Measurements from ENCODE around the gene RAPGEF4. TPM values are rescaled to one million over a fixed set of nuclear protein-coding genes. Genes with fewer than 3 reads are reported as not detected.

RAPGEF4 gene
- total RNA-seq, 1 donor from 2014 or later, result 1.7 TPM

GRCh38 chr2:173028141-173028540 lies 292.5 kb downstream of the RAPGEF4 start:
- H3K9me3 Mint-ChIP-seq, result no peaks in the 10 kb centered on the region
- H3K36me3 Mint-ChIP-seq (ENCODE audit: low read depth), result no peaks in the 10 kb centered on the region
- no peaks in the 10 kb centered on the region for H3K27me3 Mint-ChIP-seq (ENCODE audit: low read depth)
- H3K4me1 Mint-ChIP-seq, result peaks cover 6% of the 10 kb centered on the region
- DNase-seq (ENCODE audit: low read depth, low spot score), result no peak
- H3K4me3 Mint-ChIP-seq, result no peak overlapping the region
- no peak for TF ChIP-seq CTCF (conservative IDR thresholded peaks at IDR 0.05)
- no peak overlapping the region for H3K27ac Mint-ChIP-seq (ENCODE audit: unreplicated experiment)

GRCh38 chr2:173028671-173029070 lies 293.0 kb downstream of the RAPGEF4 start:
- H3K36me3 Mint-ChIP-seq (ENCODE audit: low read depth), result no peaks in the 10 kb centered on the region
- H3K4me3 Mint-ChIP-seq, result no peak overlapping the region
- no peak overlapping the region for H3K27ac Mint-ChIP-seq (ENCODE audit: unreplicated experiment)
- TF ChIP-seq CTCF (conservative IDR thresholded peaks at IDR 0.05), result no peak
- H3K27me3 Mint-ChIP-seq (ENCODE audit: low read depth), result no peaks in the 10 kb centered on the region
- DNase-seq (ENCODE audit: low read depth, low spot score), result no peak
- peaks cover 6% of the 10 kb centered on the region for H3K4me1 Mint-ChIP-seq
- H3K9me3 Mint-ChIP-seq, result no peaks in the 10 kb centered on the region

DNA sequence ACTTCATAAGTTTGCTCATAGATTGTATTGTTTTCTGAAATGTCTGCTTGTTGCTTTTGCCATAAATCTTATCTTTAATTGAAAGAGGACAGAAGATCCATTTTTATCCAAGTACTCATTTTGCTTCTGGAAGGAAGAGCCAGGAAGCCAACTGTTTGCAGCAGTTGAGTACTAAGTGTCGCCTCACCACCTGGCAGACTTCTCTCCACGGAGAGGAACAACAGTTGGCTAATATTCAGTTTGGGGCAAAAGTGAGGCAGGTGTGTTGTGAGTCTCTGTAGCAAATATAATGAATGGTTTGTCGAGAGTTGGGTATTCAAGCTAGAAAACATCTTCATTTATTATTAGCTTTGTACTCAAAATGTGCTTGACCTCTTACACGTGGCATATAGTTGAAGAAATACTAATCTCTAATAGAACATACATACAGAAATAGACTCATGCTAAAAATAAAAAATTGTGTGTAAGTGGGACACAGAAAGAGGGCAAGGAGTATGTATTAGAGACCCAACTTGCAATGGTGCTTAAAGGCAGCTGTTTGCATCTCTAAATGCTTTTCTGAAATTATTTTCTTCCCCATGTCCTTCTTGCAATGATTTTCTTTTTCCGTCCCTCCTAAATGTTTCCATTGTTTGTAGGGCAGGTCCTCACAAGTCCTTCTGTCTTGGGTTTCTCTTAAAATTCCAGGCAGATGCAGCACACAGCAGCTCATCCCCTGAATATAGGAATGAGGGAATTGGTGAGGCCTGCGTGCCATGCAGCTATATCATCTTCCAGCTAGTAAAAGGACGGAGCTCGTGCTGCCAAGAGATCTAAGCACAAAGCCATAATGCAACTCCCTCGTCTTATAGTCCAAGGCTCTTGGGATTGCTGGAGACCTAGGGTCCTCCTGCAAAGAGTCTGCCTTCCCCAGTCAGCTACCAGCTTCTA lies 295.2 kb downstream of the RAPGEF4 start:
- H3K4me3 Mint-ChIP-seq, result no peak overlapping the region
- H3K9me3 Mint-ChIP-seq, result no peaks in the 10 kb centered on the region
- no peak for DNase-seq (ENCODE audit: low read depth, low spot score)
- H3K27ac Mint-ChIP-seq (ENCODE audit: unreplicated experiment), result peak overlapping the region; percentile 35
- H3K27me3 Mint-ChIP-seq (ENCODE audit: low read depth), result no peaks in the 10 kb centered on the region
- no peak for TF ChIP-seq CTCF (conservative IDR thresholded peaks at IDR 0.05)
- H3K4me1 Mint-ChIP-seq, result peaks cover 6% of the 10 kb centered on the region
- H3K36me3 Mint-ChIP-seq (ENCODE audit: low read depth), result no peaks in the 10 kb centered on the region

- peaks cover 6% of the 10 kb centered on the region for H3K4me1 Mint-ChIP-seq
- no peak for DNase-seq (ENCODE audit: low read depth, low spot score)
- H3K9me3 Mint-ChIP-seq, result no peaks in the 10 kb centered on the region
- H3K27ac Mint-ChIP-seq (ENCODE audit: unreplicated experiment), result no peak overlapping the region
- H3K4me3 Mint-ChIP-seq, result no peak overlapping the region
- H3K27me3 Mint-ChIP-seq (ENCODE audit: low read depth), result no peaks in the 10 kb centered on the region
- H3K36me3 Mint-ChIP-seq (ENCODE audit: low read depth), result no peaks in the 10 kb centered on the region
- TF ChIP-seq CTCF (conservative IDR thresholded peaks at IDR 0.05), result no peak
These were observed 296.4 kb downstream of the RAPGEF4 start for GRCh38 chr2:173032032-173032431.

DNA sequence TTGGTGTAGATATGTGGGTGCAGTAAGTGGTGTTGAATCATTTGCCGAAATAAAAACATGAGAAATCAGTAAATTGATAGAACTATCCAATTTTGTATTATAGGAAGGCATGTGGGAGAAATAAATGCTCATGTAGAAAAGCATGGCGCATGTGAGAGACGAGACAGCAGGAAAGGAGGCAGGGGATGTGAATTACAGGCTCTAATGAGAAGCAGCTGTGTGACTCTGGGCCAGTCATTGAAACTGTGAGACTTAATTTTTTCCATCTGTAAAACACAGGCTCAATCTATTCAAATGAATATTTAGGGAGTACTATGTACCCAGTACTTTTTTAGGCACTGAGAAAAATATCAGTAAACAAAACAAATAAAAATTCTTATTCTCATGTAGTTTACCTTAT lies 297.4 kb downstream of the RAPGEF4 start:
- Mint-ChIP-seq H3K36me3 (ENCODE audit: low read depth) (no peaks in the 10 kb centered on the region), H3K9me3 (no peaks in the 10 kb centered on the region), H3K4me3 (no peak overlapping the region), H3K4me1 (no peaks in the 10 kb centered on the region), H3K27ac (ENCODE audit: unreplicated experiment) (no peak overlapping the region), H3K27me3 (ENCODE audit: low read depth) (no peaks in the 10 kb centered on the region)
- TF ChIP-seq CTCF (conservative IDR thresholded peaks at IDR 0.05), result no peak
- DNase-seq (ENCODE audit: low read depth, low spot score), result no peak
